ENCODE measurements around the gene SARM1. TPM values are rescaled to one million over a fixed set of nuclear protein-coding genes. Genes with fewer than 3 reads are reported as not detected.

Gene SARM1
- total RNA-seq, 1 experiment from 2014 or later: 23.9 TPM

- no peaks in the 10 kb centered on the region for H3K27me3 ChIP-seq (ENCODE audit: low read length)
- no peak for DNase-seq
- no peak overlapping the region for H2AFZ ChIP-seq (ENCODE audit: low read length)
These were observed 40.6 kb downstream of the SARM1 start for GRCh38 chr17:28412099-28412498.

GRCh38 chr17:28413804-28414203 lies 42.3 kb downstream of the SARM1 start:
- Histone ChIP-seq H3K27me3 (ENCODE audit: low read length) (no peaks in the 10 kb centered on the region), H4K20me1 (ENCODE audit: insufficient read depth, low read depth, low read length) (no peaks in the 10 kb centered on the region), H3K9me3 (ENCODE audit: low read length) (no peaks in the 10 kb centered on the region), H3K27ac (ENCODE audit: low read length) (no peak overlapping the region), H3K9ac (ENCODE audit: low read length) (no peak overlapping the region), H2AFZ (ENCODE audit: low read length) (no peak overlapping the region), H3K79me2 (ENCODE audit: low read length) (no peaks in the 10 kb centered on the region), H3K36me3 (ENCODE audit: insufficient read depth, low read length) (no peaks in the 10 kb centered on the region), H3K4me3 (ENCODE audit: low read length) (no peak overlapping the region), H3K4me2 (ENCODE audit: low read depth, low read length, poor library complexity, severe bottlenecking) (no peak overlapping the region), H3K4me1 (ENCODE audit: low read length) (no peaks in the 10 kb centered on the region), H3K9me2 (replicated peaks; ENCODE audit: insufficient read depth, low read length) (no peaks in the 10 kb centered on the region)
- no peak for DNase-seq

More at GRCh38 chr17:28412099-28412498, 40.6 kb downstream of the SARM1 start:
- H3K4me2 ChIP-seq (ENCODE audit: low read depth, low read length, poor library complexity, severe bottlenecking): no peak overlapping the region
- no peaks in the 10 kb centered on the region for H3K79me2 ChIP-seq (ENCODE audit: low read length)
- no peaks in the 10 kb centered on the region for H3K36me3 ChIP-seq (ENCODE audit: insufficient read depth, low read length)
- no peak overlapping the region for H3K9ac ChIP-seq (ENCODE audit: low read length)
- no peaks in the 10 kb centered on the region for H3K9me3 ChIP-seq (ENCODE audit: low read length)
- no peaks in the 10 kb centered on the region for H4K20me1 ChIP-seq (ENCODE audit: insufficient read depth, low read depth, low read length)
- H3K27ac ChIP-seq (ENCODE audit: low read length): no peak overlapping the region
- no peak overlapping the region for H3K4me3 ChIP-seq (ENCODE audit: low read length)
- H3K4me1 ChIP-seq (ENCODE audit: low read length): no peaks in the 10 kb centered on the region
- H3K9me2 ChIP-seq (replicated peaks; ENCODE audit: insufficient read depth, low read length): no peaks in the 10 kb centered on the region

DNA sequence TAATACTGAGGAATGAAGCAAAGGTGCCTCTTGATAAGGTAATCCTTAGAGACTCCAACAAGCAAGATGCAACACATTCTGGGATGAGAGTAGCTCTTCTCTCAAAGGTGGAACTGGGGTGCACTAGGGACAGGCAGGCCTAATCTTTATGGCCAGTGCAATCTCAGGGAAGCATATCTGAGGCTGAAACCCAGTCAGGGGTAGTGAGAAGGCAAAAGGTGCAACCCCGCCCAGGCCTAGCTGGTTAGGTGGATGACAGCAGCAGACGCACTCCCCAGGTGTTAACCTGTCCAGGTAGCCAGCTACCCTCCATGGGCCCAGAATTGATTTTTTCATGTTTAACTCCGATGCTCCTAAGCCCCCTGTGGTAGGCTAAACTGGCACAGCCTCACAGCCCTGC lies 44.4 kb downstream of the SARM1 start:
- no peaks in the 10 kb centered on the region for H3K4me1 ChIP-seq (ENCODE audit: low read length)
- H3K4me2 ChIP-seq (ENCODE audit: low read depth, low read length, poor library complexity, severe bottlenecking): no peak overlapping the region
- no peak for DNase-seq
- H2AFZ ChIP-seq (ENCODE audit: low read length): no peak overlapping the region
- H4K20me1 ChIP-seq (ENCODE audit: insufficient read depth, low read depth, low read length): no peaks in the 10 kb centered on the region
- H3K9ac ChIP-seq (ENCODE audit: low read length): no peak overlapping the region
- H3K79me2 ChIP-seq (ENCODE audit: low read length): no peaks in the 10 kb centered on the region
- H3K9me2 ChIP-seq (replicated peaks; ENCODE audit: insufficient read depth, low read length): no peaks in the 10 kb centered on the region
- no peak overlapping the region for H3K4me3 ChIP-seq (ENCODE audit: low read length)
- H3K27me3 ChIP-seq (ENCODE audit: low read length): no peaks in the 10 kb centered on the region
- H3K27ac ChIP-seq (ENCODE audit: low read length): no peak overlapping the region
- no peaks in the 10 kb centered on the region for H3K9me3 ChIP-seq (ENCODE audit: low read length)
- H3K36me3 ChIP-seq (ENCODE audit: insufficient read depth, low read length): no peaks in the 10 kb centered on the region

DNA sequence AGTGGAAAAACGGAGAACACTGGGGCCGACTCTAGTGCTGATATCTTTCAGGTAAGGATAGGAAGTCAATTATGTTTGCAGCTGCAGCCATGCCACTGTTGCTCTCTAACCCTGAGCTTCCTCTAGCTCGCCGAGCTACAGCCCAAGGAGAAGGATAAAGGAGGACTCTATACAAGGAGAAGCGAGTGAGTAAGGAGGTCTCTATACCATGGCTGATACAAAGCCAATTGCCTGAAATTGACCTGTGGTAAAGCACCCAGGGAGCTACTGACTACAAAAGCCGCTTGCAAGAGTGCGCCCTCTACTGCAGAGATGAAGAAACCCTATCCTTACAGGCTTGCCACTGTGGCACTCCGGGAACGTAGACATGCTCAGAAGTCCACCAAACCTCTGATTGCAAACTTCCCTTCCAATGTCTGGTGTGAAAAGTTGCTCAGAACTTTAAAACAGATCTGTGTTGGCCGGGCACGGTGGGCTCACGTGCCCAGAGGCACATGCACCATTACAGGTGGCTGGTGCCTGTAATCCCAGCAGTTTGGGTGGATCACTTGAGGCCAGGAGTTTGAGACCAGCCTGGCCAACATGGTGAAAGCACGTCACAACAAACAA lies 45.3 kb downstream of the SARM1 start:
- Histone ChIP-seq H3K4me2 (ENCODE audit: low read depth, low read length, poor library complexity, severe bottlenecking) (no peak overlapping the region), H3K79me2 (ENCODE audit: low read length) (no peaks in the 10 kb centered on the region), H4K20me1 (ENCODE audit: insufficient read depth, low read depth, low read length) (no peaks in the 10 kb centered on the region), H2AFZ (ENCODE audit: low read length) (peak overlapping the region; percentile 77; the same call in 1 of the 2 replicates), H3K27ac (ENCODE audit: low read length) (no peak overlapping the region), H3K4me1 (ENCODE audit: low read length) (no peaks in the 10 kb centered on the region), H3K9ac (ENCODE audit: low read length) (no peak overlapping the region), H3K9me3 (ENCODE audit: low read length) (no peaks in the 10 kb centered on the region), H3K4me3 (ENCODE audit: low read length) (no peak overlapping the region), H3K36me3 (ENCODE audit: insufficient read depth, low read length) (no peaks in the 10 kb centered on the region), H3K27me3 (ENCODE audit: low read length) (no peaks in the 10 kb centered on the region), H3K9me2 (replicated peaks; ENCODE audit: insufficient read depth, low read length) (no peaks in the 10 kb centered on the region)
- DNase-seq: peak; percentile 86

GRCh38 chr17:28421787-28422305 lies 50.4 kb downstream of the SARM1 start:
- DNase-seq: no peak
- Histone ChIP-seq H3K4me1 (ENCODE audit: low read length) (no peaks in the 10 kb centered on the region; the same call in 1 of the 2 replicates), H3K4me2 (ENCODE audit: low read depth, low read length, poor library complexity, severe bottlenecking) (no peak overlapping the region), H2AFZ (ENCODE audit: low read length) (no peak overlapping the region), H3K9ac (ENCODE audit: low read length) (no peak overlapping the region), H3K27me3 (ENCODE audit: low read length) (no peaks in the 10 kb centered on the region), H3K79me2 (ENCODE audit: low read length) (no peaks in the 10 kb centered on the region), H3K36me3 (ENCODE audit: insufficient read depth, low read length) (no peaks in the 10 kb centered on the region), H3K9me2 (replicated peaks; ENCODE audit: insufficient read depth, low read length) (no peaks in the 10 kb centered on the region), H3K4me3 (ENCODE audit: low read length) (no peak overlapping the region), H3K27ac (ENCODE audit: low read length) (no peak overlapping the region), H3K9me3 (ENCODE audit: low read length) (no peaks in the 10 kb centered on the region), H4K20me1 (ENCODE audit: insufficient read depth, low read depth, low read length) (no peaks in the 10 kb centered on the region)

- Histone ChIP-seq H3K79me2 (ENCODE audit: low read length) (no peaks in the 10 kb centered on the region), H3K4me1 (ENCODE audit: low read length) (no peaks in the 10 kb centered on the region; the same call in 1 of the 2 replicates), H4K20me1 (ENCODE audit: insufficient read depth, low read depth, low read length) (no peaks in the 10 kb centered on the region), H2AFZ (ENCODE audit: low read length) (no peak overlapping the region), H3K27me3 (ENCODE audit: low read length) (no peaks in the 10 kb centered on the region), H3K27ac (ENCODE audit: low read length) (no peak overlapping the region), H3K36me3 (ENCODE audit: insufficient read depth, low read length) (no peaks in the 10 kb centered on the region), H3K9me2 (replicated peaks; ENCODE audit: insufficient read depth, low read length) (no peaks in the 10 kb centered on the region), H3K4me3 (ENCODE audit: low read length) (no peak overlapping the region), H3K4me2 (ENCODE audit: low read depth, low read length, poor library complexity, severe bottlenecking) (no peak overlapping the region), H3K9me3 (ENCODE audit: low read length) (no peaks in the 10 kb centered on the region), H3K9ac (ENCODE audit: low read length) (no peak overlapping the region)
- no peak for DNase-seq
These were observed 53.7 kb downstream of the SARM1 start for GRCh38 chr17:28425206-28425605.

GRCh38 chr17:28426081-28426519 lies 54.6 kb downstream of the SARM1 start:
- no peaks in the 10 kb centered on the region for H3K9me2 ChIP-seq (replicated peaks; ENCODE audit: insufficient read depth, low read length)
- H3K9ac ChIP-seq (ENCODE audit: low read length): no peak overlapping the region
- no peaks in the 10 kb centered on the region for H4K20me1 ChIP-seq (ENCODE audit: insufficient read depth, low read depth, low read length)
- H3K9me3 ChIP-seq (ENCODE audit: low read length): no peaks in the 10 kb centered on the region
- no peaks in the 10 kb centered on the region for H3K36me3 ChIP-seq (ENCODE audit: insufficient read depth, low read length)
- no peaks in the 10 kb centered on the region; the same call in 1 of the 2 replicates for H3K4me1 ChIP-seq (ENCODE audit: low read length)
- no peaks in the 10 kb centered on the region for H3K79me2 ChIP-seq (ENCODE audit: low read length)
- H3K27ac ChIP-seq (ENCODE audit: low read length): no peak overlapping the region
- H3K4me2 ChIP-seq (ENCODE audit: low read depth, low read length, poor library complexity, severe bottlenecking): no peak overlapping the region
- H2AFZ ChIP-seq (ENCODE audit: low read length): no peak overlapping the region
- no peak overlapping the region for H3K4me3 ChIP-seq (ENCODE audit: low read length)
- peak; percentile 44 for DNase-seq
- H3K27me3 ChIP-seq (ENCODE audit: low read length): no peaks in the 10 kb centered on the region

GRCh38 chr17:28427371-28427770 lies 55.9 kb downstream of the SARM1 start:
- Histone ChIP-seq H3K27ac (ENCODE audit: low read length) (no peak overlapping the region), H3K79me2 (ENCODE audit: low read length) (no peaks in the 10 kb centered on the region), H3K4me1 (ENCODE audit: low read length) (no peaks in the 10 kb centered on the region; the same call in 1 of the 2 replicates), H3K36me3 (ENCODE audit: insufficient read depth, low read length) (no peaks in the 10 kb centered on the region), H3K27me3 (ENCODE audit: low read length) (no peaks in the 10 kb centered on the region), H3K9me2 (replicated peaks; ENCODE audit: insufficient read depth, low read length) (no peaks in the 10 kb centered on the region), H2AFZ (ENCODE audit: low read length) (no peak overlapping the region), H3K9ac (ENCODE audit: low read length) (no peak overlapping the region), H3K4me2 (ENCODE audit: low read depth, low read length, poor library complexity, severe bottlenecking) (no peak overlapping the region), H4K20me1 (ENCODE audit: insufficient read depth, low read depth, low read length) (no peaks in the 10 kb centered on the region), H3K9me3 (ENCODE audit: low read length) (no peaks in the 10 kb centered on the region), H3K4me3 (ENCODE audit: low read length) (no peak overlapping the region)
- DNase-seq: no peak

All from Karpas-422 (cell line).